ENCODE results near the gene BAHD1.
A peak's percentile ranks its signal among the peaks of the same experiment; 100 is the strongest.

The BAHD1 gene

DNA sequence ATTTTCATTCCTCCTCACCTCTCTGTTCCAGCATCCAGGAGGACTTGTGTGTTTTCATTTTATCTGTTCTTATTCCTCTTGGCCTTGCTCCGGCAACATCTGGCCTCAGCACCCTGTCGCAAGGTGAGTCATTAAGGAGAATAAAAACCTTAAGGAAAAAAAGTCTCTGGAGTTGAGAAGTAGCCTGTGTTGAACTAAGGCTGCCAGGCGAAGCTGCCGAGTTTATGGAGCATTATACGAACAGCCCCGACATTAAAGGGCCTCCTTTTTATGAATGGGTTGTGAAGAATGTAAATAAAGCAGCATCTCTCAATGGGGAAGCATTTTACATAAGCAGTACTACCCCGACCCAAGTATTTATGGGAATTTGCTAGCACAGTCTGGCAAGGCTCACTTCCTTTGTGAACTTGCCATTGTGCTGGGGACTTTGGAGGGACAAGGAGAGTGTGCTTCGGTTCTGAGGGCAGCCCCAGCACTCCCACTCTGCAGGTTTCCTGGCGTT is 4.7 kb downstream of the BAHD1 start:
- Histone ChIP-seq H2AK5ac (ENCODE audit: low read depth, low read length) (no peak overlapping the region), H4K8ac (ENCODE audit: low read depth, low read length) (no peak overlapping the region), H3K27me3 (ENCODE audit: control insufficient read depth in 3 of 3, insufficient read depth in 3 of 3, low read depth in 1 of 3, low read length in 3 of 3) (no peaks in the 10 kb centered on the region), H2AFZ (ENCODE audit: low read length) (no peak overlapping the region), H4K91ac (ENCODE audit: low read depth, low read length, poor library complexity) (no peak overlapping the region), H3K36me3 (replicated peaks in 1 of 2; ENCODE audit: control insufficient read depth in 2 of 2, insufficient read depth in 2 of 2, low read length in 2 of 2) (peaks cover 0 to 7% of the 10 kb centered on the region in 2 donors), H3K9ac (ENCODE audit: low read depth, low read length, poor library complexity) (no peak overlapping the region), H2BK5ac (ENCODE audit: low read length) (no peak overlapping the region), H3K4me3 (ENCODE audit: low read length in 2 of 2) (no peak overlapping the region), H2BK15ac (ENCODE audit: low read length) (no peak overlapping the region), H3K79me1 (ENCODE audit: low read depth, low read length) (peaks cover 17% of the 10 kb centered on the region), H3K18ac (ENCODE audit: low read length) (no peak overlapping the region), H3K14ac (ENCODE audit: low read length) (no peak overlapping the region), H3K4me2 (ENCODE audit: insufficient read depth, low read length, poor library complexity, severe bottlenecking) (no peak overlapping the region), H3K9me3 (replicated peaks in 1 of 2; ENCODE audit: control insufficient read depth in 2 of 2, insufficient read depth in 1 of 2, low read depth in 1 of 2, low read length in 2 of 2) (no peaks in the 10 kb centered on the region), H3K4ac (ENCODE audit: low read length) (no peak overlapping the region), H2BK120ac (ENCODE audit: low read depth, low read length) (no peak overlapping the region), H2BK12ac (ENCODE audit: low read length) (no peak overlapping the region), H3K23ac (ENCODE audit: low read depth, low read length, poor library complexity) (no peak overlapping the region), H3K27ac (replicated peaks; ENCODE audit: low read length) (no peak overlapping the region), H3K4me1 (ENCODE audit: control insufficient read depth in 2 of 2, insufficient read depth in 1 of 2, low read depth in 1 of 2, low read length in 2 of 2) (peaks cover 21 to 36% of the 10 kb centered on the region in 2 donors)
- no CpG with 5 or more reads among the region's 9 CpGs for WGBS, 2 donors (ENCODE audit: extremely low coverage in 2 of 2, insufficient read length in 2 of 2, insufficient replicate concordance in 1 of 2)
- no peak for DNase-seq (ENCODE audit: low spot score)

DNA sequence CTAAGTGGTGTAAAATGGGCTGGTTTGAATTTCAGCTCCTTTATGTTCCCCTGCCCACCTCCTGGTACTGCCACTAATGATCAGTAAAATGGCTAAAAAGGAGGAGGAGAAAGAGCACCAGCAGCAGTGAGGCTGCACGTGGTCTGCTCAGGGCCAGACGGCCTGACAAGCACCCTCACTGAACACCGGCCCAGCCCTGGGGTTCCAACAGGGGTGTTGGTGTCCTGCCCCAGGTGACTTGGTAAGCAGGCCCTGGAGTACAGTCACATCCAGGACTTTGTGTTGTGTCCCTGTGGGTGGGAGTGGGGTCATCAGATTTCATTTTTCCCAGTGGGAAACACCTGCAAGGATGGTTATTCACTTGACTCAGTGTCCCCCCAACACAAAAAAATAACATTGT is 5.4 kb downstream of the BAHD1 start:
- peaks cover 17% of the 10 kb centered on the region for H3K79me1 ChIP-seq (ENCODE audit: low read depth, low read length)
- no peak overlapping the region for H3K14ac ChIP-seq (ENCODE audit: low read length)
- no peak overlapping the region for H2BK12ac ChIP-seq (ENCODE audit: low read length)
- no peaks in the 10 kb centered on the region for H3K9me3 ChIP-seq (replicated peaks in 1 of 2; ENCODE audit: control insufficient read depth in 2 of 2, insufficient read depth in 1 of 2, low read depth in 1 of 2, low read length in 2 of 2)
- H3K4me1 ChIP-seq (ENCODE audit: control insufficient read depth in 2 of 2, insufficient read depth in 1 of 2, low read depth in 1 of 2, low read length in 2 of 2) = peaks cover 24 to 36% of the 10 kb centered on the region in 2 donors
- no peak overlapping the region for H3K4me2 ChIP-seq (ENCODE audit: insufficient read depth, low read length, poor library complexity, severe bottlenecking)
- H3K4ac ChIP-seq (ENCODE audit: low read length) = no peak overlapping the region
- no peak overlapping the region for H3K27ac ChIP-seq (replicated peaks; ENCODE audit: low read length)
- H2BK5ac ChIP-seq (ENCODE audit: low read length) = no peak overlapping the region
- H2BK15ac ChIP-seq (ENCODE audit: low read length) = no peak overlapping the region
- no peak overlapping the region for H4K8ac ChIP-seq (ENCODE audit: low read depth, low read length)
- H2AK5ac ChIP-seq (ENCODE audit: low read depth, low read length) = no peak overlapping the region
- DNase-seq (ENCODE audit: low spot score) = no peak
- no peak overlapping the region for H2BK120ac ChIP-seq (ENCODE audit: low read depth, low read length)
- peaks cover 0 to 7% of the 10 kb centered on the region in 2 donors for H3K36me3 ChIP-seq (replicated peaks in 1 of 2; ENCODE audit: control insufficient read depth in 2 of 2, insufficient read depth in 2 of 2, low read length in 2 of 2)
- no peak overlapping the region for H3K4me3 ChIP-seq (ENCODE audit: low read length in 2 of 2)
- H4K91ac ChIP-seq (ENCODE audit: low read depth, low read length, poor library complexity) = no peak overlapping the region
- H3K18ac ChIP-seq (ENCODE audit: low read length) = no peak overlapping the region
- H3K23ac ChIP-seq (ENCODE audit: low read depth, low read length, poor library complexity) = peak overlapping the region; percentile 59
- no CpG with 5 or more reads among the region's 3 CpGs for WGBS, 2 donors (ENCODE audit: extremely low coverage in 2 of 2, insufficient read length in 2 of 2, insufficient replicate concordance in 1 of 2)
- H3K9ac ChIP-seq (ENCODE audit: low read depth, low read length, poor library complexity) = no peak overlapping the region
- H2AFZ ChIP-seq (ENCODE audit: low read length) = no peak overlapping the region
- H3K27me3 ChIP-seq (ENCODE audit: control insufficient read depth in 3 of 3, insufficient read depth in 3 of 3, low read depth in 1 of 3, low read length in 3 of 3) = no peaks in the 10 kb centered on the region

DNA sequence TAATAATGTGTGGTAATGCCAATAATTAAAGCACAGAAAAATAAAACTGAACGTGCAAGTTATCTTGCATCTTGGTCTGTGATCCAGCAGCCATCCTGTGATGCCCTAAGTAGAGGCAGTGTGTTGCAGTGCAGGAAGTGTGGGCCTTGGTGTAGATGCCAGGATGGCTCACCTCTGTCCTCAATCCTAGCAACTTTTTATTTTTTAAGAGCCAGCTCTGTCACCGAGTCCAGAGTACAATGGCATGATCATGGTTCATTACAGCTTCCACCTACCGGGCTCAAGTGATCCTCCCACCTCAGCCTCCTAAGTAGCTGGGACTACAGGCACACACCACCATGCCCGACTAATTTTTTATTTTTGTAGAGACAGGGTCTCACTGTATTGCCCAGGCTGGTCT is 7.6 kb downstream of the BAHD1 start:
- Histone ChIP-seq H4K91ac (ENCODE audit: low read depth, low read length, poor library complexity) (no peak overlapping the region), H3K18ac (ENCODE audit: low read length) (no peak overlapping the region), H3K9ac (ENCODE audit: low read depth, low read length, poor library complexity) (no peak overlapping the region), H2BK15ac (ENCODE audit: low read length) (no peak overlapping the region), H3K79me1 (ENCODE audit: low read depth, low read length) (peaks cover 6% of the 10 kb centered on the region), H3K9me3 (replicated peaks in 1 of 2; ENCODE audit: control insufficient read depth in 2 of 2, insufficient read depth in 1 of 2, low read depth in 1 of 2, low read length in 2 of 2) (no peaks in the 10 kb centered on the region), H2BK120ac (ENCODE audit: low read depth, low read length) (no peak overlapping the region), H2AFZ (ENCODE audit: low read length) (no peak overlapping the region), H2AK5ac (ENCODE audit: low read depth, low read length) (no peak overlapping the region), H3K23ac (ENCODE audit: low read depth, low read length, poor library complexity) (no peak overlapping the region), H2BK12ac (ENCODE audit: low read length) (no peak overlapping the region), H3K14ac (ENCODE audit: low read length) (no peak overlapping the region), H4K8ac (ENCODE audit: low read depth, low read length) (no peak overlapping the region), H3K4me2 (ENCODE audit: insufficient read depth, low read length, poor library complexity, severe bottlenecking) (no peak overlapping the region), H3K4me3 (ENCODE audit: low read length in 2 of 2) (no peak overlapping the region), H3K4ac (ENCODE audit: low read length) (no peak overlapping the region), H3K36me3 (replicated peaks in 1 of 2; ENCODE audit: control insufficient read depth in 2 of 2, insufficient read depth in 2 of 2, low read length in 2 of 2) (peaks cover 0 to 7% of the 10 kb centered on the region in 2 donors), H3K27me3 (ENCODE audit: control insufficient read depth in 3 of 3, insufficient read depth in 3 of 3, low read depth in 1 of 3, low read length in 3 of 3) (no peaks in the 10 kb centered on the region), H2BK5ac (ENCODE audit: low read length) (no peak overlapping the region), H3K27ac (replicated peaks; ENCODE audit: low read length) (no peak overlapping the region), H3K4me1 (ENCODE audit: control insufficient read depth in 2 of 2, insufficient read depth in 1 of 2, low read depth in 1 of 2, low read length in 2 of 2) (peaks cover 27 to 35% of the 10 kb centered on the region in 2 donors)
- DNase-seq (ENCODE audit: low spot score) = no peak
- WGBS, 2 donors (ENCODE audit: extremely low coverage in 2 of 2, insufficient read length in 2 of 2, insufficient replicate concordance in 1 of 2) = no CpG with 5 or more reads among the region's 4 CpGs

DNA sequence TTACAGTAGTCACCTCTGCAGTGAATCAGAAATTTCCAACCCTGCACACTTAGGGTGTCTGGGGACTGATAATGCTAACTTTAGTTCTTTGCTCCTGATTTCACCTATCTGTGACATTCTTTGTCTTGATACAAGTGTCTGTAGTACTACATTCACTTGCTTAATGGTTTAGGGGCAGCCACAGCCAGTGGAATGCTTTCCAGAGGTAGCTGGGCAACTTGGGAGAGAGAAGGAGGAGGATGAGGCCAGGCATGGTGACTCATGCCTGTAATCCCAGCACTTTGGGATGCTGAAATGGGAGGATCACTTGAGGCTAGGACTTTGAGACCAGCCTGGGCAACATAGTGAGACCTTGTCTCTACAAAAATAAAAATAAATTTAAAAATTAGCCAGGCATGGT is 8.5 kb downstream of the BAHD1 start:
- DNase-seq (ENCODE audit: low spot score) = no peak
- Histone ChIP-seq H3K79me1 (ENCODE audit: low read depth, low read length) (peaks cover 6% of the 10 kb centered on the region), H3K36me3 (replicated peaks in 1 of 2; ENCODE audit: control insufficient read depth in 2 of 2, insufficient read depth in 2 of 2, low read length in 2 of 2) (peaks cover 0 to 7% of the 10 kb centered on the region in 2 donors), H2AK5ac (ENCODE audit: low read depth, low read length) (no peak overlapping the region), H3K4me2 (ENCODE audit: insufficient read depth, low read length, poor library complexity, severe bottlenecking) (no peak overlapping the region), H2AFZ (ENCODE audit: low read length) (no peak overlapping the region), H2BK5ac (ENCODE audit: low read length) (no peak overlapping the region), H3K4me1 (ENCODE audit: control insufficient read depth in 2 of 2, insufficient read depth in 1 of 2, low read depth in 1 of 2, low read length in 2 of 2) (peaks cover 19 to 32% of the 10 kb centered on the region in 2 donors), H2BK15ac (ENCODE audit: low read length) (no peak overlapping the region), H3K27ac (replicated peaks; ENCODE audit: low read length) (no peak overlapping the region), H3K9me3 (replicated peaks in 1 of 2; ENCODE audit: control insufficient read depth in 2 of 2, insufficient read depth in 1 of 2, low read depth in 1 of 2, low read length in 2 of 2) (no peaks in the 10 kb centered on the region), H3K14ac (ENCODE audit: low read length) (no peak overlapping the region), H3K18ac (ENCODE audit: low read length) (no peak overlapping the region), H3K23ac (ENCODE audit: low read depth, low read length, poor library complexity) (no peak overlapping the region), H3K4me3 (ENCODE audit: low read length in 2 of 2) (no peak overlapping the region), H3K27me3 (ENCODE audit: control insufficient read depth in 3 of 3, insufficient read depth in 3 of 3, low read depth in 1 of 3, low read length in 3 of 3) (no peaks in the 10 kb centered on the region), H3K9ac (ENCODE audit: low read depth, low read length, poor library complexity) (no peak overlapping the region), H3K4ac (ENCODE audit: low read length) (no peak overlapping the region), H2BK12ac (ENCODE audit: low read length) (no peak overlapping the region), H2BK120ac (ENCODE audit: low read depth, low read length) (no peak overlapping the region), H4K8ac (ENCODE audit: low read depth, low read length) (no peak overlapping the region), H4K91ac (ENCODE audit: low read depth, low read length, poor library complexity) (no peak overlapping the region)
